Activated CD8-positive, alpha-beta memory T cell treated with anti-CD3 and anti-CD28 coated beads for 1 hour (primary cell): ENCODE data around the gene BARHL1.

Experiments used
- DNase-seq, 2 donors: peaks; one replicate each; pipeline ENCODE4 v3.0.0-alpha.2; 2020; ENCODE audit warnings: low read depth in 1 of 2; ENCODE audit errors: extremely low read depth in 1 of 2

BARHL1 gene

GRCh38 chr9:132582276-132582785, at the start of gene BARHL1:
TSS of gene BARHL1 (plus strand) at chr9:132582606. CDS start at chr9:132582798, 192 bp downstream.
- no peak for DNase-seq

DNA sequence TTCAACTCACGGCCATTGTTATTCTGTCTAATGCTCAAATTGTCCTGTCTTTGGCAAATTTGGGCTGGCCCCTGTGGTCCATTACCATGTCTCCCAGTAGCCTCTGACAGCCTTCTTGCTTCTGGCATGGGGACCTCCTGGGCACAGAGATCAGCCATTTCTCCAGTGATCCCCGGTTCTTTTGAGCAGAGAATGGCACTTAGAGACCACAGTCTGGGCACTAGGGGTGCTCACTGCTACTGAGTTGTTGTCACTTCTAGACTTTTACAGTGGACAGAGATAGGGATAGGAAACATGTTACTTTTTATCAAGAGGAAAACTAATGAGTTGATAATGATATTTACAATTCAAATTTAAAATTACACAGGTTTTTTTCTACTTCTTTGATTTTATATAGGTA, 47.6 kb upstream of the BARHL1 start:
- no peak for DNase-seq

DNA sequence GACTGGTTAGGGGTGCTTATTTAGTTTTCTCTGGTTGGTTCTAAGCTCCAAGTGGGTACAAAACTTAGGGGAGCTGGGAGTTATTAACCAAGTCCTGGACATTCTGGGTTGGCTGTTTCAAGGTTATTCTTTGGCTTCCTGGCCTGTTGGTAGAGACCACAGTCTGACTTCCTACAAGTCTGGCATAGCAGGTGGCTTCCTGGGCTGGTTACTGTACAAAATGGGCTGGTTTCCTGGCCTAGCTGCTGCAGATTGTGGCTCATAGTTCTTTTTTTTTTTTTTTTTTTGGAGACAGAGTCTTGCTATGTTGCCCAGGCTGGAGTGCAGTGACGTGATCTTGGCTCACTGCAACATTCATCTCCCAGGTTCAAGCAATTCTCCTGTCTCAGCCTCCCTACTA, 46.3 kb upstream of the BARHL1 start:
- DNase-seq = no peak

DNA sequence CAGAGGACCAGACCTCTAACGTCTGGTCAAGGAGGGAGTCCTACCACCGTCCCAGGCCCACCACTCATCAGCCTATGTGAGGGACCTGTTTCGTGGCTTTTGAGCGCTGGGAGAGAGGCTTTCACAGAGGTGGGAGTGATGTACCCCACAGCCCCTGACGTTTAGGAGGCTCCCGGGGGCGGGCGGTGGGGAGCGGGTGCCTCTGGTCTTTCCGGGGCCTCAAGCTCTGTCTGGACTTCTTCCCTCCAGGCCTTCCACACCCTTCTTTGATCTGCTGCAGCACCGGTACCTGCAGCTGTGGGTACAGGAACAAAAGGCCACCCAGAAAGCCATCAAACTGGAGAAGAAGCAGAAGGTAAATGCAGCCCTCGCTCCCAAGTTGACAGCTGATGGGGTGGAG, 45.1 kb upstream of the BARHL1 start:
- no peak for DNase-seq

- DNase-seq = no peak
Observed at GRCh38 chr9:132538071-132538470, 44.3 kb upstream of the BARHL1 start.

GRCh38 chr9:132539096-132539495, 43.3 kb upstream of the BARHL1 start:
- DNase-seq = no peak

- DNase-seq = no peak
Observed at GRCh38 chr9:132541051-132541450, 41.4 kb upstream of the BARHL1 start.

DNA sequence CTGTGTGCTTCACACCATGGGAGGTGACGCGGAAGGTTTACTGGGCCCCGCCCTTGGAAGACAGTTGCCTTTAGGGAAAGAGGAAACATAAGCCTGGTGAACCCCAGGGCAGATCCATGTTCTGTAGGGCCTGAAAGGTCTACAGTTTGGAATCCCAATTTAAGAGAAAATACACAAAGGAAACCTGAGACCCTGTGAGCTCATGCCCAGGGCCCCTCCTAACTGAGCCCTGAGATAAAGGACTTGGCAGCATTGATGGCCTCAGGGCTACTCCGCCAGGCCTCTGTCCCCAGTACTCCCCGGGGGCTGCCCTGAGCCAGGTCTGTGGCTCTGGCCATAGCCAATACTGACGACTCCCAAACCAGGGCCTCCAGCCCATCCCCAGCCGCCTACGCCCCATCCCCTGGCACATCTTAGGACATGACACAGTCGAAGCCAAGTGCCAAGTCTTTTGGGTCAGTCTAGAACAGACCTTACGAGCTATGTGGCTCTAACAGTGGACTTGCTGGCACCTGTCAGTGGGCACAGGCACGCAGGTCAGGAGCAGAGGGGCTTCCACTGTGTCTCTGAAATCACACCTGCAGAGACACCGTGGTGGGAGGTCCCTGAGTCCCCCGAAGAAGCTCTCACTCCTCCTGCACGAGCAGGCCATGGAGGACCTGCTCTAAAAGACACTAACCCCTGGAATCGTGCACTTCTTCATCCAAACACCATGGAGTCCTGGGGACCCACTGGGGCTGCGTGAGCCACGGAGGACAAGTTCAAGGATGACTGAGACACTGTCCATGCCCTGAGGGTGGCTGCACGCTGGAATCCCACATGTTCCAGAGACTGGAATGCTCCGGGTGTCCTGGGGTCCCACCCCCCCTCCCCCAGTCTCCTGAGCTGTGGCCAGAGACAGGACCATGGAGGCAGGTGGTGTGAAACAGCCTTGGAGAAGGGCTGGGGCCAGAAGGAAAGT, 40.3 kb upstream of the BARHL1 start:
- DNase-seq = no peak

- DNase-seq = no peak
Observed at GRCh38 chr9:132543251-132543650, 39.2 kb upstream of the BARHL1 start.

DNA sequence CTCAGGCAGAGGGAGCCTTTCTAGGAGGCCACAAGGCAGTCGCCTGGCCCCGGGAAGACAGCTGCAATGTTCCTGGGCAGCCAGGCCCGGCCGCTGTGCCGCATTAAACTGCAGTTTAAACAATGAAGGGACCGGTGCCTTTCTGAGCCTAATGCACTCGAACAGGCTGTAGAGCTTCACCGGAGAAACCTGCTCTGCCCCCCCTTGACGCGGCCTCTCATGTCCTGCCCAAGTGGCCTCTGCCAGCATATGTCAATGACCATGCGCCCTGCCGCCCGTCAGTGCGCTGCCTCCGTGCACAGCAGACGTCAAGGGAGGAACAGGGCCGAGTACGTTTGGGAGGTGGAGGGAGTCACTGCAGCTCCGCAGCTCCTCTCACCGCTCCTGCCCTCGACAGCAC, 38.4 kb upstream of the BARHL1 start:
- DNase-seq = no peak

DNA sequence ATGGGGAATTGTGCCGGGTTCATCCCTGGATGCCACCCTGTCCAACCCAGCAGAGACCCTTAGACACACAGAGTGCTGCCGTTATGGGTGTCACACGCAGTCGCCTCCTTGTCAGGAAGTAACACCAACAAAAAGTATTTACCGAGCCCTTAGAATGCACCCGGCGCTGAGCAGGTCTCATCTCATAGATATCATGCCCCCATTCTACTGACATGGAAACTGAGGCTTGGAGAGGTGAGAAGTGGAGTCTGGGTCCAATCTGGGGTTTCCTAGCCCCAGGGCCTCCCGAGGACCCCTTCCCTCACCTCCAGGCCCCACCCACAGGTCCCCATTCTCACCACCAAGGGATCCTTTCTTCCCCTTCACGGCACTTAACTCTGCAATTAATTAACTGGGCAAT, 36.8 kb upstream of the BARHL1 start:
- DNase-seq = no peak

GRCh38 chr9:132546148-132547051, 36.0 kb upstream of the BARHL1 start:
- no peak for DNase-seq

DNA sequence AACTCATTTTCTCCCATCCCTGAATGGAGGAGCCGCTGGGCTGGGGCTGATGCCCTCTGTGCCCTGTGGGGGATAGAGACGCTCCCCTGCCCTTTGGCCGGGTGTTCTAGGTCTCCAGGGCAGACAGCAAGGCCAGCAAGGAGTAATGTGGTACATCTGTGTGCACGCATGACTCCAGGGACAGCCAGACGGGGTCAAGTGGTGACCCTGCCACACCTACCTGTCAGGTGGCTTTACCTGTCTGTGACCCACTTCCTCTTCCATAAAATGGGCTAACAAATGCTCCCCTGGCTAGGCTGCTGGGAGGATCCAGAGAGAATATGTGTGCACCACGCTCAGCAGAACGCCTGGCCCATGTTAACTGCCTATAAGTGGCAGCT, 35.4 kb upstream of the BARHL1 start:
- no peak for DNase-seq

GRCh38 chr9:132547436-132547835, 35.0 kb upstream of the BARHL1 start:
- DNase-seq = no peak

DNA sequence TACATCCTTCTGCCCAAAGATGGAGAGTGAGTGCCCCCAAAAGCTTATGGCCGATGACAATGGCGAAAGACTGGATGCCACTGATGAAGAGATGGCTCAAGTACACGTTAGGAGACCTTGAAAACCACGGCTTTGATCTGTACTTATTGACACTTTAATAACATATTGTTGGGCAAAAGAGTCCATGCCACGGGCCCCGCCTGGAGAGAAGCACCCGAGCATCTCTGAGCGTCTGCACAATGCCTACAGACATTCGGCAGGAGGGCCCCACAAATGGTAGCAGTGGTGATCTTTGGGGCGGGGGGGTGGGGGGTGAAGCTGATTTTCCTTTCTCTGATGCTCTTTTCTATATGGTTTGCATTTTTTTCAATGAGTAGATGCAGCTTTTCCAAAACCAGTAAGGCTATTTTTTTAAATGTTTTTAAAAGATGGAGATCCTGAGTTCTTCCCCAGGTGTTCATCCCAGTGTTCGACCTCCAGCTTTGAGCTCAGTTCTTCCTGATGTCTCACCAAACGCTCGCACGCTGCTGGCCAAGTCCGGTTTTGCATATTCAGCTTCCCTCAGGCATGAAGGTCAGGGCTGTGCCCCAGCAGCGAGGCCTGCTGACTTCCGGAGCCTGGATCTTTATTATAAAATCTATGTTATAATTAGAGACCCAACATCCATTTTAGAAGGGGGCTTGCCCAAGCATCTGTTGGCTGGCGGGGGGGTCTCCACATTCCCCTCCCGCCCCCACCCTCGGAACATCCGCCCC, 34.3 kb upstream of the BARHL1 start:
- no peak for DNase-seq

- no peak for DNase-seq
Observed at GRCh38 chr9:132548751-132549640, 33.4 kb upstream of the BARHL1 start.

DNA sequence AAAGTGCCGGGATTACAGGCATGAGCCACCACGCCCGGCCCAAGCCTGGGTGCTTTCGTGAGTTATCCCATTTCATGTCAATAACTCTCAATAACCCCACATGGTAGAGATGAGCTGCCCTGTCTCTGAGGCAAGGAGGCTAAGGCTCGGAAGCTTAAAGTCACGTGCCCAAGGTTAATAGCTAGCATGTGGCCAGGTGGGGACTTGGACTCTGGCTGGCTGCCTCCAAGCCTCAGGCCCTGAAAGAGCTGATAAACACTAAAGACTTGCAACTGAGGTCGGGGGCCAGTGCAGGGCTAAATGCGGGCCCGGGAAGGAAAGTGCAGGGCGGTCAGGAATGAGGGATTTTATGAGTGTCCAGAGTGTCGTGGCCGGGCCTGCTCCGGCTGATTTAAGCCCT, 30.9 kb upstream of the BARHL1 start:
- DNase-seq = no peak

- no peak for DNase-seq
Observed at GRCh38 chr9:132552041-132552440, 30.4 kb upstream of the BARHL1 start.

DNA sequence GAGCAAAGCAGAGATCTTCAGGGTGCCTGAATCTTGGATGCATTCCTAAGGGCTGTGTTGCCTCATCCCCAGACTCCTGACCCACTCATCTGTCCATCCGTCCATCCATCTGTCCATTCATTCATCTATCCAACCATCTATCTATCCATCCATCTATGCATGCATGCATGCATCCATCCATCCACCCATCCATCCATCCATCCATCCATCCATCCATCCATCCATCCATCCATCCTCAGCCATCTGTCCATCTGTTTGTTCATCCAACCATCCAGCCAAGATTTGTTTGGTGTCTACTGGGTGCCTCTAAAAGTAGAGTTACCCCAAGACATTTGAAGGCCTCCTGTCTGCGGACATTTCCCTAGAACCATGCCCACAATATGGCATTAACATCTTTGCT, 27.7 kb upstream of the BARHL1 start:
- no peak for DNase-seq

- DNase-seq = no peak
Observed at GRCh38 chr9:132555528-132555927, 26.9 kb upstream of the BARHL1 start.
